Heart left ventricle (tissue), 13 donors: Measurements from ENCODE around the gene TMEM128.

Experiments
- POLR2A ChIP-seq, 2 donors: fragments of 450-650 bp; IDR thresholded peaks; one replicate each; pipeline ENCODE4 v1.6.1; 2017; ENCODE audit warnings: antibody characterized with exemption in 2 of 2, mild to moderate bottlenecking in 2 of 2, moderate library complexity in 2 of 2
- TF ChIP-seq, protein P1 (sequence below), 12 donors: fragments of 200-600 bp; sonication (generic) in 4 of 12; IDR thresholded peaks; one replicate each; pipeline versions ENCODE4 v1.5.0 to v1.8.0; 2018 to 2022; ENCODE audit warnings: antibody characterized with exemption in 12 of 12, mild to moderate bottlenecking in 5 of 12
- donor health status: ischemic (EF 13 %, LVEDD 7.1; RV severe dilation, severe dysfunction).
- donor health status: DM: no; HTN: yes; CAD: no.
- donor health status: DM: no; HTN: no; CAD: no.
- donor health status: ischemic (EF 25% LVEDD 6.9; RV normal size, moderate dysfunction).
- donor health status: ischemic (EF 25% LVEDD 5.7; RV mildly dilated, moderate dysfunction).
- donor health status: ischemic (EF 35%, LVEDD 5.7; RV mildly dilated, moderate dysfunction).
- donor health status: nonischemic (EF 11% LVEDD 7.7; RV severe dilation, severe dysfunction).
- donor health status: DM: yes; HTN: yes; CAD: no.
- donor health status: PGD.
- donor health status: ischemic (EF 29% LVEDD 5.4; RV normal size, mild dysfunction).
- donor health status: nonischemic (EF 23%, LVEDD 6.1; RV moderate dilation, normal function).

DNA sequence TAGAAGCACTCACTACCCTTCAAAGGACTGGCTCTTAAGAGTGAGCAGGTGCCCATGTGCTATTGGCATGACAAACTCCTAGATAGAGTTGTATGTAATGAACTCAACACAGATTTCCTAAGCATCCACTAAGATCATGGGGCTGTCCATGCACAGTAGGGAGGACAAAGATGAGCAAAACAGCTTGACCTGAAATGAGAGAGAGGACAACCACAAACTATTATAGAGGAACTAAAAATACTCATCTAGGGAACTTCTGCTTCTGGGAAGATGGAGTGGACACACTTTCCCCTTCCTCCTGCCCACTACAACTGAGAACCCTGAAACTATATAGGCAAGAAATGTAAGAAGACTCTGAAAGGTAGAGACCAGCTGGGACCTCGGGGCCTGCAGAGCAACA, 20.8 kb upstream of the TMEM128 start:
- TF ChIP-seq, protein P1, sequence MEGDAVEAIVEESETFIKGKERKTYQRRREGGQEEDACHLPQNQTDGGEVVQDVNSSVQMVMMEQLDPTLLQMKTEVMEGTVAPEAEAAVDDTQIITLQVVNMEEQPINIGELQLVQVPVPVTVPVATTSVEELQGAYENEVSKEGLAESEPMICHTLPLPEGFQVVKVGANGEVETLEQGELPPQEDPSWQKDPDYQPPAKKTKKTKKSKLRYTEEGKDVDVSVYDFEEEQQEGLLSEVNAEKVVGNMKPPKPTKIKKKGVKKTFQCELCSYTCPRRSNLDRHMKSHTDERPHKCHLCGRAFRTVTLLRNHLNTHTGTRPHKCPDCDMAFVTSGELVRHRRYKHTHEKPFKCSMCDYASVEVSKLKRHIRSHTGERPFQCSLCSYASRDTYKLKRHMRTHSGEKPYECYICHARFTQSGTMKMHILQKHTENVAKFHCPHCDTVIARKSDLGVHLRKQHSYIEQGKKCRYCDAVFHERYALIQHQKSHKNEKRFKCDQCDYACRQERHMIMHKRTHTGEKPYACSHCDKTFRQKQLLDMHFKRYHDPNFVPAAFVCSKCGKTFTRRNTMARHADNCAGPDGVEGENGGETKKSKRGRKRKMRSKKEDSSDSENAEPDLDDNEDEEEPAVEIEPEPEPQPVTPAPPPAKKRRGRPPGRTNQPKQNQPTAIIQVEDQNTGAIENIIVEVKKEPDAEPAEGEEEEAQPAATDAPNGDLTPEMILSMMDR (IDR thresholded peaks at IDR 0.05): no peak
- TF ChIP-seq POLR2A (IDR thresholded peaks at IDR 0.05): no peak
